ENCODE measurements around the gene RPS15. TPM values are rescaled to one million over a fixed set of nuclear protein-coding genes. Genes with fewer than 3 reads are reported as not detected.

Gene RPS15
- 100 to 1,000 TPM; 635 to 772 (median 696) TPM for total RNA-seq
- polyA plus RNA-seq: 1,857 TPM
- long read RNA-seq, donor 1, transcript RPS15-209 (4 exons, 510 nt): major isoform, 255 of 262 reads
- long read RNA-seq, donor 1, partial matches to known transcripts: 0 of 262 reads
- long read RNA-seq, donor 1, other reads (novel, unspliced or antisense): 2 of 262 reads
- long read RNA-seq, donor 2, transcript RPS15-210 (3 exons, 873 nt): minor isoform, 16 of 270 reads
- long read RNA-seq, donor 2, transcript RPS15-209 (4 exons, 510 nt): major isoform, 229 of 270 reads
- long read RNA-seq, donor 2, partial matches to known transcripts: 18 of 270 reads
- long read RNA-seq, donor 2, other reads (novel, unspliced or antisense): 1 of 270 reads
- long read RNA-seq, donor 3, transcript RPS15-209 (4 exons, 510 nt): major isoform, 83 of 89 reads
- long read RNA-seq, donor 3, partial matches to known transcripts: 4 of 89 reads
- long read RNA-seq, donor 3, other reads (novel, unspliced or antisense): 0 of 89 reads
- long read RNA-seq, donor 4, transcript RPS15-210 (3 exons, 873 nt): minor isoform, 9 of 202 reads
- long read RNA-seq, donor 4, transcript RPS15-209 (4 exons, 510 nt): major isoform, 180 of 202 reads
- long read RNA-seq, donor 4, partial matches to known transcripts: 2 of 202 reads
- long read RNA-seq, donor 4, other reads (novel, unspliced or antisense): 7 of 202 reads

GRCh38 chr19:1438035-1438932 is at the start of gene RPS15:
TSS of gene RPS15 (plus strand) at chr19:1438396. CDS start at chr19:1438426, 30 bp downstream.
- H3K9me3 ChIP-seq (ENCODE audit: control insufficient read depth, low read length): no peaks in the 10 kb centered on the region
- peak within 1 kb of the TSS; percentile 78 for H3K4me3 ChIP-seq (ENCODE audit: low read length)
- H3K27me3 ChIP-seq (ENCODE audit: control insufficient read depth, insufficient read depth): no peaks in the 10 kb centered on the region
- peak within 1 kb of the TSS; percentile 75 for H3K27ac ChIP-seq (ENCODE audit: low read length)
- DNase-seq (peak; percentile 95 to 98 (median 98)), ATAC-seq (peak; percentile 89 to 90)
- no peaks in the 10 kb centered on the region for H3K4me1 ChIP-seq (ENCODE audit: control insufficient read depth, insufficient read depth, low read length)
- 1% methylated on average over 100 of the region's 100 CpGs for WGBS
- intact Hi-C loops (cut with DNase I): no loop called here

GRCh38 chr19:1388637-1389026 is 49.6 kb upstream of the RPS15 start:
- no peak for ATAC-seq
- 83% methylated on average over 17 of the region's 17 CpGs for WGBS
- Histone ChIP-seq H3K27ac (ENCODE audit: low read length) (no peak overlapping the region), H3K27me3 (ENCODE audit: control insufficient read depth, insufficient read depth) (no peaks in the 10 kb centered on the region), H3K4me1 (ENCODE audit: control insufficient read depth, insufficient read depth, low read length) (no peaks in the 10 kb centered on the region), H3K4me3 (ENCODE audit: low read length) (no peak overlapping the region), H3K9me3 (ENCODE audit: control insufficient read depth, low read length) (no peaks in the 10 kb centered on the region)
- no peak for DNase-seq
- intact Hi-C loops (cut with DNase I): no loop called here

GRCh38 chr19:1389033-1389940 is 48.9 kb upstream of the RPS15 start:
- Histone ChIP-seq H3K9me3 (ENCODE audit: control insufficient read depth, low read length) (no peaks in the 10 kb centered on the region), H3K4me3 (ENCODE audit: low read length) (no peak overlapping the region), H3K27me3 (ENCODE audit: control insufficient read depth, insufficient read depth) (no peaks in the 10 kb centered on the region), H3K27ac (ENCODE audit: low read length) (no peak overlapping the region), H3K4me1 (ENCODE audit: control insufficient read depth, insufficient read depth, low read length) (no peaks in the 10 kb centered on the region)
- ATAC-seq (no peak), DNase-seq (no peak)
- WGBS: 90% methylated on average over 39 of the region's 39 CpGs
- intact Hi-C loops (cut with DNase I): no loop called here

GRCh38 chr19:1390890-1391423 is 47.2 kb upstream of the RPS15 start:
- 85% methylated on average over 42 of the region's 42 CpGs for whole genome bisulfite sequencing
- intact Hi-C loops (cut with DNase I): no loop called here
- Histone ChIP-seq H3K27ac (ENCODE audit: low read length) (no peak overlapping the region), H3K9me3 (ENCODE audit: control insufficient read depth, low read length) (no peaks in the 10 kb centered on the region), H3K4me1 (ENCODE audit: control insufficient read depth, insufficient read depth, low read length) (no peaks in the 10 kb centered on the region), H3K27me3 (ENCODE audit: control insufficient read depth, insufficient read depth) (no peaks in the 10 kb centered on the region), H3K4me3 (ENCODE audit: low read length) (no peak overlapping the region)
- DNase-seq: no peak
- no peak for ATAC-seq

- intact Hi-C loops (cut with DNase I): no loop called here
- 93% methylated on average over 15 of the region's 15 CpGs for WGBS
Measured at GRCh38 chr19:1392407-1392806, 45.8 kb upstream of the RPS15 start.

GRCh38 chr19:1392939-1393530 is 45.2 kb upstream of the RPS15 start:
- WGBS: 91% methylated on average over 37 of the region's 37 CpGs

More at GRCh38 chr19:1392407-1392806, 45.8 kb upstream of the RPS15 start:
- Histone ChIP-seq H3K4me3 (ENCODE audit: low read length) (no peak overlapping the region), H3K27me3 (ENCODE audit: control insufficient read depth, insufficient read depth) (no peaks in the 10 kb centered on the region), H3K4me1 (ENCODE audit: control insufficient read depth, insufficient read depth, low read length) (peaks cover 3% of the 10 kb centered on the region), H3K9me3 (ENCODE audit: control insufficient read depth, low read length) (no peaks in the 10 kb centered on the region), H3K27ac (ENCODE audit: low read length) (no peak overlapping the region)
- ATAC-seq: no peak
- DNase-seq: no peak

GRCh38 chr19:1393841-1394240 is 44.4 kb upstream of the RPS15 start:
- Histone ChIP-seq H3K4me3 (ENCODE audit: low read length) (no peak overlapping the region), H3K9me3 (ENCODE audit: control insufficient read depth, low read length) (no peaks in the 10 kb centered on the region), H3K4me1 (ENCODE audit: control insufficient read depth, insufficient read depth, low read length) (peaks cover 3% of the 10 kb centered on the region), H3K27me3 (ENCODE audit: control insufficient read depth, insufficient read depth) (no peaks in the 10 kb centered on the region), H3K27ac (ENCODE audit: low read length) (no peak overlapping the region)
- no peak for ATAC-seq
- DNase-seq: no peak
- intact Hi-C loops (cut with DNase I): no loop called here
- 90% methylated on average over 17 of the region's 17 CpGs for WGBS

More at GRCh38 chr19:1392939-1393530, 45.2 kb upstream of the RPS15 start:
- no peak for ATAC-seq
- intact Hi-C loops (cut with DNase I): no loop called here
- Histone ChIP-seq H3K4me1 (ENCODE audit: control insufficient read depth, insufficient read depth, low read length) (peaks cover 3% of the 10 kb centered on the region), H3K27ac (ENCODE audit: low read length) (no peak overlapping the region), H3K9me3 (ENCODE audit: control insufficient read depth, low read length) (no peaks in the 10 kb centered on the region), H3K27me3 (ENCODE audit: control insufficient read depth, insufficient read depth) (no peaks in the 10 kb centered on the region), H3K4me3 (ENCODE audit: low read length) (no peak overlapping the region)
- no peak for DNase-seq

GRCh38 chr19:1394252-1395193 is 43.7 kb upstream of the RPS15 start:
- 77% methylated on average over 43 of the region's 43 CpGs for WGBS
- intact Hi-C loops (cut with DNase I): no loop called here
- no peak overlapping the region for H3K27ac ChIP-seq (ENCODE audit: low read length)

More at GRCh38 chr19:1394252-1395193, 43.7 kb upstream of the RPS15 start:
- DNase-seq (no peak), ATAC-seq (peak; percentile 3)
- Histone ChIP-seq H3K9me3 (ENCODE audit: control insufficient read depth, low read length) (no peaks in the 10 kb centered on the region), H3K4me3 (ENCODE audit: low read length) (no peak overlapping the region), H3K27me3 (ENCODE audit: control insufficient read depth, insufficient read depth) (no peaks in the 10 kb centered on the region), H3K4me1 (ENCODE audit: control insufficient read depth, insufficient read depth, low read length) (peaks cover 3% of the 10 kb centered on the region)

Measured in right cardiac atrium (tissue), 5 donors.